WTC11 (cell line): ENCODE data around the gene OR9Q1. TPM values are rescaled to one million over a fixed set of nuclear protein-coding genes. Genes with fewer than 3 reads are reported as not detected.

Source experiments
- ATAC-seq: fragments of 200-7000 bp; cut with Tn5 transposase; 2 replicates; pipeline ENCODE4 v1.10.0; 2021; ENCODE audit warnings: mild to moderate bottlenecking, moderate library complexity
- CTCF ChIA-PET: fragments of 300-600 bp; sonication (Branson Sonifier 250); formaldehyde crosslinking; loops from one replicate; lab custom pipeline; 2021; ENCODE audit warnings: antibody characterized with exemption; lab: Charles Lee
- POLR2A ChIA-PET: fragments of 350-600 bp; sonication (Branson Sonifier 250); formaldehyde crosslinking; loops from one replicate; lab custom pipeline; 2021; ENCODE audit warnings: antibody characterized with exemption; lab: Charles Lee
- DNase-seq: peaks from one replicate; pipeline ENCODE4 v3.0.0; 2021; ENCODE audit warnings: low spot score
- H3K27ac Mint-ChIP-seq: 2 replicates; pipeline ENCODE4 v1.8.0; 2021; ENCODE audit warnings: mixed read lengths
- H3K27me3 Mint-ChIP-seq: 2 replicates; pipeline ENCODE4 v1.8.0; 2021; ENCODE audit warnings: low read depth, mild to moderate bottlenecking, moderate library complexity, mixed read lengths
- H3K36me3 Mint-ChIP-seq: 2 replicates; pipeline ENCODE4 v1.8.0; 2021; ENCODE audit warnings: mixed read lengths
- H3K4me1 Mint-ChIP-seq: 2 replicates; pipeline ENCODE4 v1.8.0; 2022; ENCODE audit warnings: mixed read lengths
- H3K4me3 Mint-ChIP-seq: 2 replicates; pipeline ENCODE4 v1.8.0; 2021; ENCODE audit warnings: mild to moderate bottlenecking, moderate library complexity, mixed read lengths
- H3K9me3 Mint-ChIP-seq: 2 replicates; pipeline ENCODE4 v1.8.0; 2021; ENCODE audit warnings: mixed read lengths
- ATF6 ChIP-seq: sonication (generic); formaldehyde crosslinking; IDR thresholded peaks from 2 replicates; pipeline ENCODE4 v1.8.1; 2023; ENCODE audit warnings: mild to moderate bottlenecking, missing genetic modification reagents
- E2F5 ChIP-seq: sonication (generic); formaldehyde crosslinking; IDR thresholded peaks from 2 replicates; pipeline ENCODE4 v1.8.1; 2022; ENCODE audit warnings: mild to moderate bottlenecking, moderate library complexity, missing genetic modification reagents
- ERG ChIP-seq: fragments of 250-450 bp; sonication (Bioruptor Pico); IDR thresholded peaks from 2 replicates; pipeline ENCODE4 v1.8.0; 2021; ENCODE audit warnings: mild to moderate bottlenecking
- FOXJ3 ChIP-seq: sonication (generic); formaldehyde crosslinking; IDR thresholded peaks from 2 replicates; pipeline ENCODE4 v1.9.0; 2021; ENCODE audit warnings: missing genetic modification reagents, mild to moderate bottlenecking, borderline replicate concordance
- GABPB1 ChIP-seq: sonication (generic); formaldehyde crosslinking; IDR thresholded peaks from 2 replicates; pipeline ENCODE4 v1.8.1; 2023; ENCODE audit warnings: mild to moderate bottlenecking, missing genetic modification reagents
- GRHL2 ChIP-seq: fragments of 250-450 bp; sonication (Bioruptor Pico); IDR thresholded peaks from 2 replicates; pipeline ENCODE4 v1.8.0; 2022; ENCODE audit warnings: mild to moderate bottlenecking, moderate library complexity; ENCODE audit not compliant: insufficient replicate concordance, severe bottlenecking
- HMGA2 ChIP-seq: fragments of 250-450 bp; sonication (Bioruptor Pico); IDR thresholded peaks from 2 replicates; pipeline ENCODE4 v1.4.0; 2021; ENCODE audit warnings: mild to moderate bottlenecking, moderate library complexity
- JAZF1 ChIP-seq: fragments of 250-450 bp; sonication (Bioruptor Pico); IDR thresholded peaks from 2 replicates; pipeline ENCODE4 v1.9.0; 2021; ENCODE audit warnings: moderate library complexity, mild to moderate bottlenecking, inconsistent platforms
- NFE2L1 ChIP-seq: sonication (generic); formaldehyde crosslinking; IDR thresholded peaks from 2 replicates; pipeline ENCODE4 v1.8.1; 2023; ENCODE audit warnings: missing genetic modification reagents
- NFYB ChIP-seq: sonication (generic); formaldehyde crosslinking; conservative IDR thresholded peaks from 2 replicates; pipeline ENCODE4 v1.8.0; 2022; ENCODE audit warnings: low read depth, missing genetic modification reagents
- NR3C1 ChIP-seq: sonication (generic); formaldehyde crosslinking; conservative IDR thresholded peaks from 2 replicates; pipeline ENCODE4 v1.8.1; 2023; ENCODE audit warnings: low read depth, mild to moderate bottlenecking, missing genetic modification reagents
- SP1 ChIP-seq: sonication (generic); formaldehyde crosslinking; conservative IDR thresholded peaks from 2 replicates; pipeline ENCODE4 v1.8.1; 2022; ENCODE audit warnings: missing genetic modification reagents
- TCF7 ChIP-seq: sonication (generic); formaldehyde crosslinking; IDR thresholded peaks from 2 replicates; pipeline ENCODE4 v1.8.0; 2022; ENCODE audit warnings: mild to moderate bottlenecking, low read depth, missing genetic modification reagents, moderate library complexity
- ZNF219 ChIP-seq: sonication (generic); formaldehyde crosslinking; IDR thresholded peaks from 2 replicates; pipeline ENCODE4 v1.8.0; 2023; ENCODE audit warnings: missing genetic modification reagents, mild to moderate bottlenecking, borderline replicate concordance
- ZNF263 ChIP-seq: sonication (generic); formaldehyde crosslinking; IDR thresholded peaks from 2 replicates; pipeline ENCODE4 v1.8.1; 2022; ENCODE audit warnings: low read depth, mild to moderate bottlenecking, moderate library complexity, missing genetic modification reagents
- ZNF317 ChIP-seq: sonication (generic); formaldehyde crosslinking; IDR thresholded peaks from 2 replicates; pipeline ENCODE4 v1.8.1; 2023; ENCODE audit warnings: low read depth, mild to moderate bottlenecking, moderate library complexity, missing genetic modification reagents, borderline replicate concordance
- ZNF396 ChIP-seq: fragments of 250-450 bp; sonication (Bioruptor Pico); IDR thresholded peaks from 2 replicates; pipeline ENCODE4 v1.8.0; 2021; ENCODE audit warnings: mild to moderate bottlenecking, moderate library complexity, borderline replicate concordance
- ZNF423 ChIP-seq: fragments of 250-450 bp; sonication (Bioruptor Pico); IDR thresholded peaks from 2 replicates; pipeline ENCODE4 v2.1.2; 2022; ENCODE audit warnings: mild to moderate bottlenecking, moderate library complexity
- ZNF425 ChIP-seq: fragments of 250-450 bp; sonication (Bioruptor Pico); conservative IDR thresholded peaks from 2 replicates; pipeline ENCODE4 v1.9.0; 2021; ENCODE audit warnings: mild to moderate bottlenecking
- total RNA-seq: library from RNA; stranded (reverse); gene quantifications from 3 replicates; pipeline ENCODE4 v1.2.3, GENCODE V29; 2021
- TF ChIP-seq, protein P1 (sequence below): sonication (generic); formaldehyde crosslinking; IDR thresholded peaks from 2 replicates; pipeline ENCODE4 v1.8.1; 2023; ENCODE audit warnings: mild to moderate bottlenecking, missing genetic modification reagents
- TF ChIP-seq, protein P2 (sequence below): sonication (generic); formaldehyde crosslinking; IDR thresholded peaks from 2 replicates; pipeline ENCODE4 v1.8.1; 2023; ENCODE audit warnings: mild to moderate bottlenecking, missing genetic modification reagents, moderate library complexity

OR9Q1 gene
- total RNA-seq, 1 experiment from 2014 or later, result not detected

DNA sequence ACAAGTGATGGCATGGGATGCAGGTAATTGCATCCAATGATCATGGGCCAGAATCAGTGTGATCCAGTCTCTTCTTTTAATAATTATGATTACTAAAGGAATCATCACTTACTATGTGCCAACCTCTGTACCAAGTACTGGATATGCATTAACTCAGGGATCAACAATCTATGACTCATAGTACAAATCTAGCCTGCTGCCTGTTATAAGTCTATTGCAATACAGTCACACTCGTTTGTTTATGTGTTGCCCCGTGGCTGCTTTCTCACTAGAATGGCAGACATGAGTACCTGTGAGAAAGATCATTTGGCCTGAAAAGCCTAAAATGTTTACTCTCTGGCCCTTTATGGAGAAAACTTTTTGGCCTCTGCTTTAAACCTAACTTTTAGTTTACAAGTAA lies 52.1 kb downstream of the OR9Q1 start:
- H3K36me3 Mint-ChIP-seq, result no peaks in the 10 kb centered on the region
- H3K27ac Mint-ChIP-seq, result no peak overlapping the region
- no peak for TF ChIP-seq NFYB (CRISPR knock-in tag)
- no peak for TF ChIP-seq ZNF425 (CRISPR knock-in tag)
- no peak for TF ChIP-seq NFE2L1 (CRISPR knock-in tag)
- TF ChIP-seq ATF6 (CRISPR knock-in tag), result no peak
- TF ChIP-seq, protein P1, sequence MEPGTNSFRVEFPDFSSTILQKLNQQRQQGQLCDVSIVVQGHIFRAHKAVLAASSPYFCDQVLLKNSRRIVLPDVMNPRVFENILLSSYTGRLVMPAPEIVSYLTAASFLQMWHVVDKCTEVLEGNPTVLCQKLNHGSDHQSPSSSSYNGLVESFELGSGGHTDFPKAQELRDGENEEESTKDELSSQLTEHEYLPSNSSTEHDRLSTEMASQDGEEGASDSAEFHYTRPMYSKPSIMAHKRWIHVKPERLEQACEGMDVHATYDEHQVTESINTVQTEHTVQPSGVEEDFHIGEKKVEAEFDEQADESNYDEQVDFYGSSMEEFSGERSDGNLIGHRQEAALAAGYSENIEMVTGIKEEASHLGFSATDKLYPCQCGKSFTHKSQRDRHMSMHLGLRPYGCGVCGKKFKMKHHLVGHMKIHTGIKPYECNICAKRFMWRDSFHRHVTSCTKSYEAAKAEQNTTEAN (CRISPR knock-in tag), result no peak
- CTCF ChIA-PET, result interaction anchor here (1.4 kb wide), 1 partner anchor 16 kb away, joined by 4 read pairs; no protein-coding TSS in a partner anchor
- no peak for DNase-seq
- no peak for ATAC-seq
- no peak overlapping the region for H3K4me3 Mint-ChIP-seq
- no peaks in the 10 kb centered on the region; the same call in 1 of the 2 replicates for H3K27me3 Mint-ChIP-seq
- peaks cover 23% of the 10 kb centered on the region for H3K9me3 Mint-ChIP-seq
- POLR2A ChIA-PET, result no interaction called here
- peaks cover 6% of the 10 kb centered on the region; the same call in 1 of the 2 replicates for H3K4me1 Mint-ChIP-seq

GRCh38 chr11:58086528-58086927 lies 62.8 kb downstream of the OR9Q1 start:
- no peak overlapping the region for H3K4me3 Mint-ChIP-seq
- TF ChIP-seq ERG (CRISPR knock-in tag) (no peak), HMGA2 (CRISPR knock-in tag) (no peak), E2F5 (CRISPR knock-in tag) (no peak), FOXJ3 (CRISPR knock-in tag) (no peak), NR3C1 (CRISPR knock-in tag) (no peak), ZNF263 (CRISPR knock-in tag) (no peak), JAZF1 (CRISPR knock-in tag) (no peak), ZNF317 (CRISPR knock-in tag) (no peak), ZNF396 (CRISPR knock-in tag) (no peak), GABPB1 (CRISPR knock-in tag) (no peak), GRHL2 (CRISPR knock-in tag) (no peak), ZNF219 (no peak), TCF7 (CRISPR knock-in tag) (no peak), ZNF423 (CRISPR knock-in tag) (no peak), SP1 (CRISPR knock-in tag) (no peak), ZNF425 (CRISPR knock-in tag) (no peak)
- TF ChIP-seq, protein P2, sequence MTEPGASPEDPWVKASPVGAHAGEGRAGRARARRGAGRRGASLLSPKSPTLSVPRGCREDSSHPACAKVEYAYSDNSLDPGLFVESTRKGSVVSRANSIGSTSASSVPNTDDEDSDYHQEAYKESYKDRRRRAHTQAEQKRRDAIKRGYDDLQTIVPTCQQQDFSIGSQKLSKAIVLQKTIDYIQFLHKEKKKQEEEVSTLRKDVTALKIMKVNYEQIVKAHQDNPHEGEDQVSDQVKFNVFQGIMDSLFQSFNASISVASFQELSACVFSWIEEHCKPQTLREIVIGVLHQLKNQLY (CRISPR knock-in tag), result no peak
- no peaks in the 10 kb centered on the region for H3K27me3 Mint-ChIP-seq
- H3K4me1 Mint-ChIP-seq, result no peaks in the 10 kb centered on the region
- ATAC-seq, result no peak
- H3K27ac Mint-ChIP-seq, result no peak overlapping the region
- no peak for DNase-seq
- H3K9me3 Mint-ChIP-seq, result peaks cover 19% of the 10 kb centered on the region
- no peaks in the 10 kb centered on the region for H3K36me3 Mint-ChIP-seq
- CTCF ChIA-PET, result no interaction called here
- POLR2A ChIA-PET, result no interaction called here
